Gastroesophageal sphincter (tissue), 3 donors: Measurements from ENCODE around the gene MS4A6A.

ENCODE experiments used
- EP300 ChIP-seq: sonication (generic); formaldehyde crosslinking; IDR thresholded peaks from one replicate; pipeline ENCODE4 v1.6.1; 2017; ENCODE audit warnings: antibody characterized with exemption, mild to moderate bottlenecking
- TF ChIP-seq, protein P1 (sequence below), 4 experiments: fragments of 200-600 bp in 2 of 4; fragments of 450-650 bp in 2 of 4; sonication (generic) in 1 of 4; IDR thresholded peaks; one replicate each; pipeline ENCODE4 v1.5.1; 2017 to 2019; ENCODE audit warnings: antibody characterized with exemption in 4 of 4, mild to moderate bottlenecking in 2 of 4, moderate library complexity in 2 of 4

DNA sequence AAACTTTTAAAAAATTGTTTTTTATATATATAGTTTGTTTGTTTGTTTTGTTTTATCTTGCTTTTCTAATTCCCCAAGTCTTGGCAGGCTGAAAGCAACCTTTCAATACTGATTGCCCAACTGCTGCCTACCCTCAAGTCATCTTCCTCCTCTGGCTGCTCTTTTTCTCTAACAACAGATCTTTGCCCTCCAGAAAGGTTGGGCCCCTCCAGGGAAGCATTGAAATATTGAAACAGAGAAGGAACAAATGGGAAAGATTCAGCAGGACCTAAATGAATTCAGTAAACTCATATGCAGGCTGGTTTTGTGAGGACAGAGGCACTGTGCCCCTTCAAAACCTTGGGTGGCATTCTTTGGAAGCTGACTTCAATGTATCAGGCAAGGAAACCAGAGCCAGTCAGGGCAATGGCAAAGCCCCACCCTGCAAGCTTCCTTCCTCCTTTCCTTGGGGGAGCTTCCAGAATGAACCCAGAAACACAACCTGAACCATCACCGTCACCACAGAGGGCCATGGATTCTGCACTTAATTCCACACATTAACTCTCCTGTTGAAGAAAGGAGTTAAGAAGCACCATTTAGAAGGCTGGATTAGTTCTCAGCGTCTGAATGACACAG, 815 bp upstream of the MS4A6A start:
- TF ChIP-seq EP300 = no peak
- TF ChIP-seq, protein P1, sequence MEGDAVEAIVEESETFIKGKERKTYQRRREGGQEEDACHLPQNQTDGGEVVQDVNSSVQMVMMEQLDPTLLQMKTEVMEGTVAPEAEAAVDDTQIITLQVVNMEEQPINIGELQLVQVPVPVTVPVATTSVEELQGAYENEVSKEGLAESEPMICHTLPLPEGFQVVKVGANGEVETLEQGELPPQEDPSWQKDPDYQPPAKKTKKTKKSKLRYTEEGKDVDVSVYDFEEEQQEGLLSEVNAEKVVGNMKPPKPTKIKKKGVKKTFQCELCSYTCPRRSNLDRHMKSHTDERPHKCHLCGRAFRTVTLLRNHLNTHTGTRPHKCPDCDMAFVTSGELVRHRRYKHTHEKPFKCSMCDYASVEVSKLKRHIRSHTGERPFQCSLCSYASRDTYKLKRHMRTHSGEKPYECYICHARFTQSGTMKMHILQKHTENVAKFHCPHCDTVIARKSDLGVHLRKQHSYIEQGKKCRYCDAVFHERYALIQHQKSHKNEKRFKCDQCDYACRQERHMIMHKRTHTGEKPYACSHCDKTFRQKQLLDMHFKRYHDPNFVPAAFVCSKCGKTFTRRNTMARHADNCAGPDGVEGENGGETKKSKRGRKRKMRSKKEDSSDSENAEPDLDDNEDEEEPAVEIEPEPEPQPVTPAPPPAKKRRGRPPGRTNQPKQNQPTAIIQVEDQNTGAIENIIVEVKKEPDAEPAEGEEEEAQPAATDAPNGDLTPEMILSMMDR (IDR thresholded peaks at IDR 0.05) = no peak
